ENCODE data around the gene CYP4F11. TPM values are rescaled to one million over a fixed set of nuclear protein-coding genes. Genes with fewer than 3 reads are reported as not detected.
"Not testable (repeated sequence)": the region's sequence is repeated elsewhere in the genome, so short reads cannot be mapped to it uniquely, and the experiment has no call there.

The CYP4F11 gene
- total RNA-seq, 1 donor = not detected

GRCh38 chr19:15937771-15938170 is 3.4 kb upstream of the CYP4F11 start:
- no peak for DNase-seq (ENCODE audit: low read depth)
- no peak for TF ChIP-seq CTCF (IDR thresholded peaks at IDR 0.05; ENCODE audit: insufficient read depth, low read depth, low read length)
- H3K4me3 ChIP-seq (ENCODE audit: low read depth, low read length) = no peak overlapping the region

- DNase-seq (ENCODE audit: low read depth) = no peak
- no peak overlapping the region for H3K4me3 ChIP-seq (ENCODE audit: low read depth, low read length)
- no peak for TF ChIP-seq CTCF (IDR thresholded peaks at IDR 0.05; ENCODE audit: insufficient read depth, low read depth, low read length)
These were observed 2.6 kb upstream of the CYP4F11 start for GRCh38 chr19:15936950-15937349.

- no peak for DNase-seq (ENCODE audit: low read depth)
- no peak for TF ChIP-seq CTCF (IDR thresholded peaks at IDR 0.05; ENCODE audit: insufficient read depth, low read depth, low read length)
- H3K4me3 ChIP-seq (ENCODE audit: low read depth, low read length) = no peak overlapping the region
These were observed 1.8 kb upstream of the CYP4F11 start for GRCh38 chr19:15936173-15936572.

- no peak overlapping the region for H3K4me3 ChIP-seq (ENCODE audit: low read depth, low read length)
- no peak for DNase-seq (ENCODE audit: low read depth)
- TF ChIP-seq CTCF (IDR thresholded peaks at IDR 0.05; ENCODE audit: insufficient read depth, low read depth, low read length) = no peak
These were observed 906 bp upstream of the CYP4F11 start for GRCh38 chr19:15935167-15935702.

- H3K4me3 ChIP-seq (ENCODE audit: low read depth, low read length); DNase-seq (ENCODE audit: low read depth): not testable (repeated sequence)
These were observed 483 bp downstream of the CYP4F11 start for GRCh38 chr19:15933761-15934331.

GRCh38 chr19:15928321-15928720 is 6.0 kb downstream of the CYP4F11 start:
- no peak for DNase-seq (ENCODE audit: low read depth)
- TF ChIP-seq CTCF (IDR thresholded peaks at IDR 0.05; ENCODE audit: insufficient read depth, low read depth, low read length) = no peak
- H3K4me3 ChIP-seq (ENCODE audit: low read depth, low read length) = no peak overlapping the region

- TF ChIP-seq CTCF (IDR thresholded peaks at IDR 0.05; ENCODE audit: insufficient read depth, low read depth, low read length) = no peak
- no peak overlapping the region for H3K4me3 ChIP-seq (ENCODE audit: low read depth, low read length)
- no peak for DNase-seq (ENCODE audit: low read depth)
These were observed 7.8 kb downstream of the CYP4F11 start for GRCh38 chr19:15926484-15926883.

Data from fibroblast of villous mesenchyme (primary cell).